A673 (cell line): ENCODE data around the gene ABHD1. TPM values are rescaled to one million over a fixed set of nuclear protein-coding genes. Genes with fewer than 3 reads are reported as not detected.
A peak's percentile ranks its signal among the peaks of the same experiment; 100 is the strongest.

Experiments used
- BruUV-seq: library from RNA; stranded (reverse); fragments of 400-500 nt; replicated peaks from 2 replicates; lab custom pipeline; 2021; lab: Mats Ljungman, UMichigan
- CTCF ChIA-PET: fragments of 300-600 bp; sonication (Branson Sonifier 250); formaldehyde crosslinking; loops from one replicate; lab custom pipeline; 2022; ENCODE audit warnings: antibody characterized with exemption; lab: Charles Lee
- POLR2A ChIA-PET: fragments of 300-600 bp; sonication (Branson Sonifier 250); formaldehyde crosslinking; loops from one replicate; lab custom pipeline; 2022; ENCODE audit warnings: antibody characterized with exemption; ENCODE audit not compliant: low non-redundant PET; lab: Charles Lee
- DNase-seq: peaks from one replicate; pipeline ENCODE4 v3.0.0-alpha.2; 2015; ENCODE audit warnings: low spot score
- H3K27ac ChIP-seq: fragments of 200-600 bp; sonication (generic); 2 replicates; pipeline ENCODE4 v1.5.1; 2016; ENCODE audit warnings: mixed run types, low read depth, mild to moderate bottlenecking, mixed read lengths, antibody characterized with exemption, low read length; ENCODE audit not compliant: poor library complexity, severe bottlenecking
- H3K27me3 ChIP-seq: fragments of 200-600 bp; sonication (generic); replicated peaks from 2 replicates; pipeline ENCODE4 v1.6.1; 2017; ENCODE audit warnings: mixed run types, low read depth, mild to moderate bottlenecking, mixed read lengths, antibody characterized with exemption, low read length; ENCODE audit not compliant: insufficient read depth, poor library complexity
- H3K36me3 ChIP-seq: fragments of 200-600 bp; sonication (generic); 2 replicates; pipeline ENCODE4 v1.6.1; 2016; ENCODE audit warnings: mixed run types, mild to moderate bottlenecking, mixed read lengths, antibody characterized with exemption, low read length; ENCODE audit not compliant: insufficient read depth, poor library complexity, severe bottlenecking
- H3K4me1 ChIP-seq: fragments of 200-600 bp; sonication (generic); 2 replicates; pipeline ENCODE4 v1.6.1; 2017; ENCODE audit warnings: mixed run types, mild to moderate bottlenecking, mixed read lengths, antibody characterized with exemption, low read length; ENCODE audit not compliant: insufficient read depth, poor library complexity, severe bottlenecking
- H3K4me3 ChIP-seq: fragments of 200-600 bp; sonication (generic); 2 replicates; pipeline ENCODE4 v1.5.1; 2016; ENCODE audit warnings: low read depth, mixed run types, mild to moderate bottlenecking, mixed read lengths, low read length; ENCODE audit not compliant: poor library complexity, severe bottlenecking
- H3K9me3 ChIP-seq: fragments of 200-600 bp; sonication (generic); 2 replicates; pipeline ENCODE4 v1.6.1; 2016; ENCODE audit warnings: mixed run types, low read depth, mild to moderate bottlenecking, mixed read lengths, antibody characterized with exemption, low read length; ENCODE audit not compliant: poor library complexity, severe bottlenecking
- CTCF ChIP-seq: fragments of 300-800, 200-600 bp; sonication (generic); conservative IDR thresholded peaks from 2 replicates; pipeline ENCODE4 v1.5.1; 2017; ENCODE audit warnings: low read depth, mild to moderate bottlenecking, antibody characterized with exemption, low read length, moderate library complexity, mixed read lengths
- EZH2 ChIP-seq: fragments of 200-600 bp; sonication (generic); IDR thresholded peaks from 2 replicates; pipeline ENCODE4 v1.6.1; 2017; ENCODE audit warnings: borderline replicate concordance, low read depth, mild to moderate bottlenecking, mixed read lengths, antibody characterized with exemption, low read length; ENCODE audit not compliant: poor library complexity, severe bottlenecking
- intact Hi-C: fragments of 100-400 bp; cut with micrococcal nuclease; formaldehyde crosslinking; loops from one replicate; pipeline ENCODE4 v1.10.0; 2022; ENCODE audit not compliant: unreplicated experiment
- total RNA-seq: library from RNA; stranded (reverse); gene quantifications from 2 replicates; pipeline ENCODE4 v1.2.3, GENCODE V29; 2021

ABHD1 gene
- total RNA-seq, 1 experiment from 2014 or later, result not detected

GRCh38 chr2:27081984-27082772 is 41.4 kb upstream of the ABHD1 start:
- H3K27ac ChIP-seq, result peak overlapping the region; percentile 75
- TF ChIP-seq EZH2 (no peak), CTCF (no peak)
- H3K9me3 ChIP-seq, result no peaks in the 10 kb centered on the region
- BruUV-seq, result no TSS peak
- intact Hi-C loops, result no loop called here
- no peak for DNase-seq
- peaks cover 28% of the 10 kb centered on the region for H3K4me1 ChIP-seq
- H3K36me3 ChIP-seq, result no peaks in the 10 kb centered on the region
- ChIA-PET POLR2A (no interaction called here), CTCF (interaction anchor here (1.5 kb wide), 1 partner anchor 10 kb away, joined by 10 read pairs; the partner anchor contains the start of gene OST4)
- no peak overlapping the region for H3K4me3 ChIP-seq
- no peaks in the 10 kb centered on the region for H3K27me3 ChIP-seq

- TF ChIP-seq EZH2 (no peak), CTCF (no peak)
- DNase-seq, result no peak
- POLR2A ChIA-PET, result no interaction called here
- intact Hi-C loops, result no loop called here
- BruUV-seq, result no TSS peak
- no peaks in the 10 kb centered on the region for H3K36me3 ChIP-seq
- CTCF ChIA-PET, result no interaction called here
- no peak overlapping the region for H3K4me3 ChIP-seq
- H3K4me1 ChIP-seq, result peaks cover 25% of the 10 kb centered on the region
- H3K9me3 ChIP-seq, result no peaks in the 10 kb centered on the region
- H3K27ac ChIP-seq, result peak overlapping the region; percentile 23
- H3K27me3 ChIP-seq, result no peaks in the 10 kb centered on the region
Measured at GRCh38 chr2:27082773-27083409, 40.7 kb upstream of the ABHD1 start.

- POLR2A ChIA-PET, result no interaction called here
- H3K36me3 ChIP-seq, result no peaks in the 10 kb centered on the region
- H3K4me1 ChIP-seq, result peaks cover 18% of the 10 kb centered on the region
- CTCF ChIA-PET, result no interaction called here
- no peak overlapping the region for H3K4me3 ChIP-seq
- no peaks in the 10 kb centered on the region for H3K27me3 ChIP-seq
- intact Hi-C loops, result no loop called here
- no peak for DNase-seq
- TF ChIP-seq CTCF (no peak), EZH2 (no peak)
- no peak overlapping the region for H3K27ac ChIP-seq
- no TSS peak for BruUV-seq
- H3K9me3 ChIP-seq, result no peaks in the 10 kb centered on the region
Measured at GRCh38 chr2:27083410-27084296, 40.0 kb upstream of the ABHD1 start.
